Measurements from ENCODE around the gene ASB11. TPM values are rescaled to one million over a fixed set of nuclear protein-coding genes. Genes with fewer than 3 reads are reported as not detected.

The ASB11 gene
- total RNA-seq, 4 donors from 2014 or later = 0.20 TPM; not detected in 3

GRCh38 chrX:15322472-15322871 lies 7.0 kb upstream of the ASB11 start:
- no peaks in the 10 kb centered on the region for H3K9me3 ChIP-seq
- H3K36me3 ChIP-seq = no peaks in the 10 kb centered on the region
- intact Hi-C loops (cut with DNase I) = no loop called here
- H3K4me3 ChIP-seq (replicated peaks in 1 of 3) = no peak overlapping the region
- no peaks in the 10 kb centered on the region for H3K27me3 ChIP-seq
- 94 to 96% methylated on average over 5 of the region's 5 CpGs for WGBS, 2 donors
- no peaks in the 10 kb centered on the region for H3K4me1 ChIP-seq
- TF ChIP-seq CTCF (IDR thresholded peaks at IDR 0.05) (no peak), POLR2A (IDR thresholded peaks at IDR 0.05) (no peak)
- H3K27ac ChIP-seq = no peak overlapping the region
- no peak for DNase-seq

GRCh38 chrX:15322072-15322471 lies 6.6 kb upstream of the ASB11 start:
- intact Hi-C loops (cut with DNase I) = no loop called here

GRCh38 chrX:15321447-15321846 lies 6.0 kb upstream of the ASB11 start:
- 90 to 93% methylated on average over 4 of the region's 4 CpGs for WGBS, 2 donors

More at GRCh38 chrX:15322072-15322471, 6.6 kb upstream of the ASB11 start:
- Histone ChIP-seq H3K27me3 (no peaks in the 10 kb centered on the region), H3K9me3 (no peaks in the 10 kb centered on the region), H3K36me3 (no peaks in the 10 kb centered on the region), H3K4me1 (no peaks in the 10 kb centered on the region), H3K27ac (no peak overlapping the region), H3K4me3 (replicated peaks in 1 of 3) (no peak overlapping the region)
- TF ChIP-seq CTCF (IDR thresholded peaks at IDR 0.05) (no peak), POLR2A (IDR thresholded peaks at IDR 0.05) (no peak)
- 82 to 96% methylated on average over 3 of the region's 3 CpGs for whole genome bisulfite sequencing, 2 donors
- no peak for DNase-seq

GRCh38 chrX:15320297-15320696 lies 4.9 kb upstream of the ASB11 start:
- Histone ChIP-seq H3K4me1 (no peaks in the 10 kb centered on the region), H3K27ac (no peak overlapping the region), H3K4me3 (replicated peaks in 1 of 3) (no peak overlapping the region), H3K9me3 (no peaks in the 10 kb centered on the region), H3K36me3 (no peaks in the 10 kb centered on the region), H3K27me3 (no peaks in the 10 kb centered on the region)
- DNase-seq = no peak
- TF ChIP-seq POLR2A (IDR thresholded peaks at IDR 0.05) (no peak), CTCF (IDR thresholded peaks at IDR 0.05) (no peak)
- intact Hi-C loops (cut with DNase I) = no loop called here
- 83 to 92% methylated on average over 4 of the region's 4 CpGs for WGBS, 2 donors

More at GRCh38 chrX:15321447-15321846, 6.0 kb upstream of the ASB11 start:
- Histone ChIP-seq H3K9me3 (no peaks in the 10 kb centered on the region), H3K4me1 (no peaks in the 10 kb centered on the region), H3K36me3 (no peaks in the 10 kb centered on the region), H3K4me3 (replicated peaks in 1 of 3) (no peak overlapping the region), H3K27me3 (no peaks in the 10 kb centered on the region), H3K27ac (no peak overlapping the region)
- TF ChIP-seq CTCF (IDR thresholded peaks at IDR 0.05) (no peak), POLR2A (IDR thresholded peaks at IDR 0.05) (no peak)
- intact Hi-C loops (cut with DNase I) = no loop called here
- DNase-seq = no peak

- Histone ChIP-seq H3K4me1 (no peaks in the 10 kb centered on the region), H3K9me3 (no peaks in the 10 kb centered on the region), H3K36me3 (no peaks in the 10 kb centered on the region), H3K27ac (no peak overlapping the region), H3K27me3 (no peaks in the 10 kb centered on the region), H3K4me3 (replicated peaks in 1 of 3) (no peak overlapping the region)
- TF ChIP-seq CTCF (IDR thresholded peaks at IDR 0.05) (no peak), POLR2A (IDR thresholded peaks at IDR 0.05) (no peak)
- 98% methylated on average over 4 of the region's 4 CpGs for WGBS, 2 donors
- no peak for DNase-seq
- intact Hi-C loops (cut with DNase I) = no loop called here
Measured at GRCh38 chrX:15319075-15319474, 3.6 kb upstream of the ASB11 start.
